Measurements from ENCODE around the gene MED6. TPM values are rescaled to one million over a fixed set of nuclear protein-coding genes. Genes with fewer than 3 reads are reported as not detected.

Gene MED6
- total and polyA plus RNA-seq, 9 of the 15 experiments (the other 6 are each of a cell fraction or from before 2014, with no cell fraction given), result 16.9 to 52.0 (median 30.4) TPM

DNA sequence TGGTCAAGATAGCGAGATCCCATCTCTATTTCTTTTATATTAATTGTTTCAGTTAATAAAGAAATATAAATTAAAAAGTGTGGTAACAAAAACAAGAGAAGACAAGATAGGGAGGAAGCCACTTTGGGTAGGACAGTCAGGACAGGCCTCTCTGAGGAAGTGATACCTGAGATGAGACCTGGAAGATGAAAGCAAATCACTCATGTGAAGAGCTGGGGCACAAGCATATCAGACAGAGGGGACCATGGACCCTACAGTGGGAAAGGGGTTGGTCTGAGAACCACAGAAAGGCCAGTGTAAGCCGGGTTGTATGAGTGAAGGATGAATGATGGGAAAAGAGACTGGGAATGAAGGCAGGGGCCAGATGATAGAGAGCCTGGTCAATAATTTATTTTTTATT lies 1.8 kb upstream of the MED6 start:
- H3K27me3 ChIP-seq (ENCODE audit: control insufficient read depth in 2 of 2, insufficient read depth in 2 of 2, low read length in 2 of 2), result no peaks in the 10 kb centered on the region; a peak in 1 of 5 replicates
- 0 out of 3 replicates have a peak, but pooled peaks cover 3% of the 10 kb centered on the region for H3K36me3 ChIP-seq (ENCODE audit: control insufficient read depth, insufficient read depth, low read length)
- DNase-seq (ENCODE audit: extremely low read depth in 1 of 4, low spot score in 3 of 4), result no peak
- intact Hi-C loops (cut with micrococcal nuclease), result no loop called here
- H2AFZ ChIP-seq (ENCODE audit: low read depth, low read length), result no peak overlapping the region
- peaks cover 33% of the 10 kb centered on the region for H3K79me2 ChIP-seq (ENCODE audit: control insufficient read depth, insufficient read depth, low read length)
- H3K9ac ChIP-seq (ENCODE audit: insufficient read depth in 1 of 2, low read depth in 2 of 2, low read length in 2 of 2), result no peak overlapping the region
- H3K4me3 ChIP-seq, result no peak overlapping the region
- ATAC-seq, result no peak
- BruUV-seq (replicated peaks), result no TSS peak
- H3K9me1 ChIP-seq (ENCODE audit: control insufficient read depth, insufficient read depth, low read length), result no peaks in the 10 kb centered on the region
- FAIRE-seq, result no peak
- 14% methylated on average over 2 of the region's 2 CpGs for WGBS (ENCODE audit: insufficient coverage, low coverage, missing lambda C conversion rate)
- ChIA-PET POLR2A (no interaction called here), CTCF (ENCODE audit: low intra/inter-chr PET ratio) (no interaction called here)
- H3K9me3 ChIP-seq (replicated peaks; ENCODE audit: control insufficient read depth, insufficient read depth, low read depth, low read length), result no peaks in the 10 kb centered on the region
- in situ Hi-C loops (cut with MboI), result no loop called here
- no peak overlapping the region for H3K4me2 ChIP-seq (ENCODE audit: insufficient read depth, low read length)
- H4K20me1 ChIP-seq (replicated peaks; ENCODE audit: control insufficient read depth, insufficient read depth, low read length), result no peaks in the 10 kb centered on the region; the same call in 1 of the 2 replicates
- no peak overlapping the region for H3K27ac ChIP-seq (ENCODE audit: extremely low read depth, low read depth, low read length)
- no peaks in the 10 kb centered on the region for H3K4me1 ChIP-seq (replicated peaks in 1 of 2; ENCODE audit: control insufficient read depth in 2 of 2, insufficient read depth in 2 of 2, low read length in 2 of 2)
- TF ChIP-seq PTBP1 (IDR thresholded peaks at IDR 0.05; ENCODE audit: low read depth, low read length) (no peak), FOXA3 (CRISPR knock-in tag; conservative IDR thresholded peaks at IDR 0.05 in 1 of 2, IDR thresholded peaks at IDR 0.05 in 1 of 2) (no peak), ZNF444 (CRISPR knock-in tag; IDR thresholded peaks at IDR 0.05) (no peak), KAT7 (CRISPR knock-in tag; IDR thresholded peaks at IDR 0.05; ENCODE audit: borderline replicate concordance) (no peak), CREM (IDR thresholded peaks at IDR 0.05; ENCODE audit: low read depth) (no peak), ZNF41 (CRISPR knock-in tag; conservative IDR thresholded peaks at IDR 0.05) (no peak)
- TF ChIP-seq, protein P1, sequence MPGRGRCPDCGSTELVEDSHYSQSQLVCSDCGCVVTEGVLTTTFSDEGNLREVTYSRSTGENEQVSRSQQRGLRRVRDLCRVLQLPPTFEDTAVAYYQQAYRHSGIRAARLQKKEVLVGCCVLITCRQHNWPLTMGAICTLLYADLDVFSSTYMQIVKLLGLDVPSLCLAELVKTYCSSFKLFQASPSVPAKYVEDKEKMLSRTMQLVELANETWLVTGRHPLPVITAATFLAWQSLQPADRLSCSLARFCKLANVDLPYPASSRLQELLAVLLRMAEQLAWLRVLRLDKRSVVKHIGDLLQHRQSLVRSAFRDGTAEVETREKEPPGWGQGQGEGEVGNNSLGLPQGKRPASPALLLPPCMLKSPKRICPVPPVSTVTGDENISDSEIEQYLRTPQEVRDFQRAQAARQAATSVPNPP (IDR thresholded peaks at IDR 0.05; ENCODE audit: borderline replicate concordance, insufficient read depth, insufficient read length), result no peak
- TF ChIP-seq, protein P2, sequence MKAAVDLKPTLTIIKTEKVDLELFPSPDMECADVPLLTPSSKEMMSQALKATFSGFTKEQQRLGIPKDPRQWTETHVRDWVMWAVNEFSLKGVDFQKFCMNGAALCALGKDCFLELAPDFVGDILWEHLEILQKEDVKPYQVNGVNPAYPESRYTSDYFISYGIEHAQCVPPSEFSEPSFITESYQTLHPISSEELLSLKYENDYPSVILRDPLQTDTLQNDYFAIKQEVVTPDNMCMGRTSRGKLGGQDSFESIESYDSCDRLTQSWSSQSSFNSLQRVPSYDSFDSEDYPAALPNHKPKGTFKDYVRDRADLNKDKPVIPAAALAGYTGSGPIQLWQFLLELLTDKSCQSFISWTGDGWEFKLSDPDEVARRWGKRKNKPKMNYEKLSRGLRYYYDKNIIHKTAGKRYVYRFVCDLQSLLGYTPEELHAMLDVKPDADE (conservative IDR thresholded peaks at IDR 0.05; ENCODE audit: control insufficient read depth, low read depth, low read length), result no peak
- TF ChIP-seq, protein P3, sequence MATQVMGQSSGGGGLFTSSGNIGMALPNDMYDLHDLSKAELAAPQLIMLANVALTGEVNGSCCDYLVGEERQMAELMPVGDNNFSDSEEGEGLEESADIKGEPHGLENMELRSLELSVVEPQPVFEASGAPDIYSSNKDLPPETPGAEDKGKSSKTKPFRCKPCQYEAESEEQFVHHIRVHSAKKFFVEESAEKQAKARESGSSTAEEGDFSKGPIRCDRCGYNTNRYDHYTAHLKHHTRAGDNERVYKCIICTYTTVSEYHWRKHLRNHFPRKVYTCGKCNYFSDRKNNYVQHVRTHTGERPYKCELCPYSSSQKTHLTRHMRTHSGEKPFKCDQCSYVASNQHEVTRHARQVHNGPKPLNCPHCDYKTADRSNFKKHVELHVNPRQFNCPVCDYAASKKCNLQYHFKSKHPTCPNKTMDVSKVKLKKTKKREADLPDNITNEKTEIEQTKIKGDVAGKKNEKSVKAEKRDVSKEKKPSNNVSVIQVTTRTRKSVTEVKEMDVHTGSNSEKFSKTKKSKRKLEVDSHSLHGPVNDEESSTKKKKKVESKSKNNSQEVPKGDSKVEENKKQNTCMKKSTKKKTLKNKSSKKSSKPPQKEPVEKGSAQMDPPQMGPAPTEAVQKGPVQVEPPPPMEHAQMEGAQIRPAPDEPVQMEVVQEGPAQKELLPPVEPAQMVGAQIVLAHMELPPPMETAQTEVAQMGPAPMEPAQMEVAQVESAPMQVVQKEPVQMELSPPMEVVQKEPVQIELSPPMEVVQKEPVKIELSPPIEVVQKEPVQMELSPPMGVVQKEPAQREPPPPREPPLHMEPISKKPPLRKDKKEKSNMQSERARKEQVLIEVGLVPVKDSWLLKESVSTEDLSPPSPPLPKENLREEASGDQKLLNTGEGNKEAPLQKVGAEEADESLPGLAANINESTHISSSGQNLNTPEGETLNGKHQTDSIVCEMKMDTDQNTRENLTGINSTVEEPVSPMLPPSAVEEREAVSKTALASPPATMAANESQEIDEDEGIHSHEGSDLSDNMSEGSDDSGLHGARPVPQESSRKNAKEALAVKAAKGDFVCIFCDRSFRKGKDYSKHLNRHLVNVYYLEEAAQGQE (IDR thresholded peaks at IDR 0.05; ENCODE audit: borderline replicate concordance), result no peak
- TF ChIP-seq, protein P3 (CRISPR knock-in tag; IDR thresholded peaks at IDR 0.05; ENCODE audit: low read depth), result no peak

Measured in K562 (cell line).